Kidney (tissue), 14 donors: ENCODE data around the gene CILP2. TPM values are rescaled to one million over a fixed set of nuclear protein-coding genes. Genes with fewer than 3 reads are reported as not detected.

Source experiments
- DNase-seq, 5 donors: peaks; one replicate each; pipeline ENCODE4 v3.0.0-alpha.2; 2013 to 2020
- FAIRE-seq: peaks from 2 replicates; lab custom pipeline; 2012; peaks lifted over from hg19 to GRCh38; lab: Jason Lieb, UNC
- H3K27ac ChIP-seq, 2 donors: one replicate each; pipeline ENCODE4 v1.7.0; 2013; ENCODE audit warnings: low read depth in 2 of 2, low read length in 2 of 2, inconsistent platforms in 1 of 2
- H3K27me3 ChIP-seq: one replicate; pipeline ENCODE4 v1.7.1; 2013; ENCODE audit warnings: low read length, inconsistent platforms; ENCODE audit not compliant: control insufficient read depth, insufficient read depth
- H3K36me3 ChIP-seq, 3 donors: one replicate each; pipeline versions ENCODE4 v1.7.0 to v1.7.1; 2013; ENCODE audit warnings: low read length in 3 of 3, control low read depth in 1 of 3, inconsistent platforms in 1 of 3; ENCODE audit not compliant: insufficient read depth in 3 of 3, control insufficient read depth in 2 of 3
- H3K4me1 ChIP-seq, 3 donors: one replicate each; pipeline versions ENCODE4 v1.7.0 to v1.7.1; 2013; ENCODE audit warnings: low read length in 3 of 3, inconsistent platforms in 1 of 3, low read depth in 1 of 3; ENCODE audit not compliant: control insufficient read depth in 2 of 3, insufficient read depth in 2 of 3
- H3K4me3 ChIP-seq, 3 donors: one replicate each; pipeline versions ENCODE4 v1.7.0 to v1.8.1; 2013; ENCODE audit warnings: low read length in 3 of 3, control low read depth in 1 of 3, inconsistent platforms in 1 of 3
- H3K9ac ChIP-seq, 3 donors: one replicate each; pipeline versions ENCODE4 v1.7.0 to v1.7.1; 2013; ENCODE audit warnings: low read length in 3 of 3, control low read depth in 1 of 3, inconsistent platforms in 1 of 3
- H3K9me3 ChIP-seq, 3 donors: one replicate each; pipeline versions ENCODE4 v1.7.0 to v1.7.1; 2013; ENCODE audit warnings: low read length in 3 of 3, control low read depth in 1 of 3, inconsistent platforms in 1 of 3; ENCODE audit not compliant: control insufficient read depth in 2 of 3, insufficient read depth in 1 of 3
- intact Hi-C: fragments of 100-400 bp; cut with DNase I; formaldehyde crosslinking; loops from one replicate; pipeline ENCODE4 v1.11.1; 2022
- polyA plus RNA-seq: library from polyadenylated mRNA; stranded (reverse); fragments of 350-450 nt; fragmentation: Illumina TruSeq; extraction: RNeasy Lipid Tissue Mini Kit (QIAGEN cat#74804); gene quantifications from one replicate; pipeline ENCODE4 v1.2.3, GENCODE V29; 2014; ENCODE audit warnings: low read depth, low replicate concordance; ENCODE audit not compliant: insufficient read depth
- total RNA-seq: library from RNA; stranded (reverse); fragmentation: NEBNext Ultra II Directional; extraction: Animal tissue kit (Norgen Biotek cat#: 25700); gene quantifications from one replicate; pipeline ENCODE4 v1.2.1, GENCODE V29; 2021
- TF ChIP-seq, protein P1 (sequence below): IDR thresholded peaks from 3 replicates; pipeline ENCODE4 v1.5.1; 2012; ENCODE audit warnings: mild to moderate bottlenecking, moderate library complexity, borderline replicate concordance; ENCODE audit not compliant: insufficient read depth; ENCODE audit errors: extremely low read depth
- donor health status: control.
- donor health status: control.
- donor health status: control.
- donor health status: control.
- donor health status: control.
- donor health status: DM: yes; HTN: yes; CAD: no.
- donor health status: Normal renal cell carcinoma (clear cell type).

Gene CILP2
- total and polyA plus RNA-seq, 2 donors from 2014 or later, result 0.41 TPM; not detected in 1

DNA sequence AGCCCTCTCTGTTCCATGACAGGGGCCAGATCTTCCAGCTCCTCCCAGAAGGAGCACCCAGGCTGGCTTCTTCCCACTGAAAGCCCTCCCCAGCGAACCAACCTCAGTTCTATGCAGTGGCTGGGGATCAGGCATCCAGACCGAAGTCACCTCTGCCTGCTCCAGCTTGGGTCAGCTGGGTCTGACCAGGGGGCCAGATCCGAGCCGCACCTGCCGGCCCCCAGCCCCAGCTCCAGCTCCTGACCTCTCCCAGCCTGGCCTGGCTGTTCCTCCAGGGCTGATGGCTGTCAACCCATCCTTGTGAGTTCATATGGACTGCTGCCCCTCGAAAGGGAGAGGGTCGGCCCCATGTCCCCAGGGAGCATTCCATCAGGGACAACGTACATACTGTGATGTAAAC is 30.7 kb upstream of the CILP2 start:
- Histone ChIP-seq H3K27me3 (no peaks in the 10 kb centered on the region), H3K27ac (no peak overlapping the region), H3K4me1 (no peaks in the 10 kb centered on the region), H3K4me3 (no peak overlapping the region), H3K9me3 (no peaks in the 10 kb centered on the region), H3K9ac (no peak overlapping the region), H3K36me3 (peaks cover 0 to 10% (median 9%) of the 10 kb centered on the region in 3 donors)
- DNase-seq (peak in 1 of 5 donors; percentile 65), FAIRE-seq (no peak)
- TF ChIP-seq, protein P1, sequence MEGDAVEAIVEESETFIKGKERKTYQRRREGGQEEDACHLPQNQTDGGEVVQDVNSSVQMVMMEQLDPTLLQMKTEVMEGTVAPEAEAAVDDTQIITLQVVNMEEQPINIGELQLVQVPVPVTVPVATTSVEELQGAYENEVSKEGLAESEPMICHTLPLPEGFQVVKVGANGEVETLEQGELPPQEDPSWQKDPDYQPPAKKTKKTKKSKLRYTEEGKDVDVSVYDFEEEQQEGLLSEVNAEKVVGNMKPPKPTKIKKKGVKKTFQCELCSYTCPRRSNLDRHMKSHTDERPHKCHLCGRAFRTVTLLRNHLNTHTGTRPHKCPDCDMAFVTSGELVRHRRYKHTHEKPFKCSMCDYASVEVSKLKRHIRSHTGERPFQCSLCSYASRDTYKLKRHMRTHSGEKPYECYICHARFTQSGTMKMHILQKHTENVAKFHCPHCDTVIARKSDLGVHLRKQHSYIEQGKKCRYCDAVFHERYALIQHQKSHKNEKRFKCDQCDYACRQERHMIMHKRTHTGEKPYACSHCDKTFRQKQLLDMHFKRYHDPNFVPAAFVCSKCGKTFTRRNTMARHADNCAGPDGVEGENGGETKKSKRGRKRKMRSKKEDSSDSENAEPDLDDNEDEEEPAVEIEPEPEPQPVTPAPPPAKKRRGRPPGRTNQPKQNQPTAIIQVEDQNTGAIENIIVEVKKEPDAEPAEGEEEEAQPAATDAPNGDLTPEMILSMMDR, result no peak
- intact Hi-C loops, result no loop called here

DNA sequence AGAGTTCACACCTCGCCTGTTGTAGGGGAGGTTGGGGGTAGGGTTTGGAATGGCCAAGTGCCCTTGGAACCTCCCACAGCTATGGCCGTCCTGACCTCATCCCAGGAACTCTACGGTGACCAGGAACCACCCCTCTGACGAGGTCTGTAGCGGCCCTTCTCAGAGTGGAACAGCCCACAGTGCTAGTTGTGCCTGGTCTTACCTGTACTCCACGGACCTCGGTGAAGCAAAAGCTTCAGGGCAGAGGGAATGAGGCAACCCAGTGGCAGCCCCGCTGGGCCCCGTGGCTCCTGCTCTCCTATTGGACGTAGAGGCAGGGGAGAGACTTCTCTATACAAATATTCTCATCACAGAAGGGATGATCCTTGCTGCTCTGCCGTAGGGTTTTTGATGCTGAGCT is 29.8 kb upstream of the CILP2 start:
- no peak for DNase-seq
- intact Hi-C loops, result no loop called here
- Histone ChIP-seq H3K4me1 (no peaks in the 10 kb centered on the region), H3K27me3 (no peaks in the 10 kb centered on the region), H3K36me3 (peaks cover 0 to 6% (median 6%) of the 10 kb centered on the region in 3 donors), H3K4me3 (no peak overlapping the region), H3K27ac (no peak overlapping the region), H3K9me3 (no peaks in the 10 kb centered on the region), H3K9ac (no peak overlapping the region)
- TF ChIP-seq, protein P1, result no peak
- FAIRE-seq, result no peak

DNA sequence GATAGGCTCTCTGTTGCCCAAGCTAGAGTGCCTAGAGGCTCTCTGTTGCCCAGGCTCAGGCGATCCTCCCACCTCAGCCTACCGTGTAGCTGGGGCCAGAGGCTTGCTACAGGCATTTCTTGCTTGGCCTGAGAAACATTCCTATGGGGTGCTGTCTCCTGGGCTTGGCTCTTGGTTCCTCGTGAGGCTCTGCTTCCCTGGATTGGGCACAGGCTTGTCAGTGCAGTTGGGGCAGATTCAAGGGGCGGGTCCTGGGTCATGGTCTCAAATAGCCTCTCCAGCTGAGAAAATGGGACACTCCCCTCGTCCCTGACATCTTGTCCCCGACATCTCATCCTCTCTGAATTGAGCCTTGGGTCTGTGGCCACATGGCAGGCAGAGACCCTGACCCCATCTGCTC is 27.6 kb upstream of the CILP2 start:
- no peaks in the 10 kb centered on the region for H3K9me3 ChIP-seq
- H3K9ac ChIP-seq, result no peak overlapping the region
- TF ChIP-seq, protein P1, result no peak

DNA sequence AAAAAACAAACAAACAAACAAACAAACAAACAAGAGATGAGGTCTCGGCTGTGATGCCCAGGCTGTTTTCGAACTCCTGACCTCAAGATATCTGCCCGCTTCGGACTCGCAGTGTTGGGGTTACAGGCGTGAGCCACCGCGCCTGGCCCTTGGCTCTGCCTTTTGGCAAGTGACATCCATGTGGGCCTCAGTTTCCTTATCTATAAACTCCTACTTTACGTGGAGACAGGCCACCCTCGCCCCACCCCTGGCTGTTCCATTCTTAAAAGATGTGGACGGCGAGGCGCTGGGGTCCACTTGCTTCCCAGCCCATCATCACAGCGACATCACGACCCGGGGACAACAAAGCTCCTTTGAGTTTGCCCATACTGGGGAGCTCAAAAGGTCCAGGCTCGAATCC is 24.4 kb upstream of the CILP2 start:
- Histone ChIP-seq H3K9me3 (no peaks in the 10 kb centered on the region), H3K27ac (no peak overlapping the region), H3K4me3 (peak overlapping the region in 1 of 3 donors; percentile 35), H3K9ac (no peak overlapping the region), H3K36me3 (no peaks in the 10 kb centered on the region), H3K27me3 (no peaks in the 10 kb centered on the region), H3K4me1 (peaks cover 0 to 9% (median 6%) of the 10 kb centered on the region in 3 donors)
- DNase-seq (peak in 1 of 5 donors; percentile 69), FAIRE-seq (no peak)
- intact Hi-C loops, result no loop called here
- TF ChIP-seq, protein P1, result no peak

More for the DNA sequence above, 27.6 kb upstream of the CILP2 start:
- intact Hi-C loops, result no loop called here
- peaks cover 0 to 4% (median 2%) of the 10 kb centered on the region in 3 donors for H3K4me1 ChIP-seq
- H3K4me3 ChIP-seq, result no peak overlapping the region
- DNase-seq (no peak), FAIRE-seq (no peak)
- no peaks in the 10 kb centered on the region for H3K27me3 ChIP-seq
- H3K36me3 ChIP-seq, result no peaks in the 10 kb centered on the region
- H3K27ac ChIP-seq, result no peak overlapping the region
